ENCODE results near the gene LAMC2.

The LAMC2 gene

DNA sequence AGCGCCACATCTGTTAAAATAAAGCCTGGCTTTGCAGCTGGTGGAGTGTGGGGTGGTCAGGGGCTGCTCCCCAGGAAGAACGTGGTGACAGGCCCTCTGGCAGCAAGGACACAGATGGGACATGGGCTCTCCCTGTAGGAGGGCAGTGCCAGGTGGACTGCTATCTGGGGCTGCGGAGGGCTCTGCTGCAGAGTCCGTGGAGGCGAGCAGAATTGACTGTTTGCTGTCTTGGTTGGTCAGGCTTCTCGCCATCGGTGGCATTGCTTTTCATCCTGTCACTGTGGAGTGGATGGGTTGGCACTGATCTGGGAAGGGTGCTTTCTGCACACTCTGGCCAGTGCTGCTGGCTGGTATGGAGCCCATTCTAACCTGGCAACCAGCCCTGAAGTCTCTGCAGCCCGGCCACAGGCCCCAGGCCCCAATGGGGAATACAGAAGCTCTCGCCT, 103.0 kb downstream of the LAMC2 start:
- H2AFZ ChIP-seq (ENCODE audit: low read depth), result no peak overlapping the region
- H3K27me3 ChIP-seq (ENCODE audit: insufficient read depth, low read depth), result no peaks in the 10 kb centered on the region
- no peak overlapping the region for H3K4me2 ChIP-seq
- no peaks in the 10 kb centered on the region for H4K20me1 ChIP-seq (ENCODE audit: insufficient read depth)
- no peak overlapping the region for H3K27ac ChIP-seq
- H3K4me3 ChIP-seq (IDR thresholded peaks at IDR 0.05; ENCODE audit: insufficient read depth, low read depth, low read length), result no peak overlapping the region
- no peaks in the 10 kb centered on the region for H3K4me1 ChIP-seq (ENCODE audit: low read depth, poor library complexity, severe bottlenecking)
- H3K9ac ChIP-seq, result no peak overlapping the region
- H3K36me3 ChIP-seq (ENCODE audit: insufficient read depth), result no peaks in the 10 kb centered on the region
- no peaks in the 10 kb centered on the region for H3K79me2 ChIP-seq (ENCODE audit: insufficient read depth, low read depth)
- no peak for TF ChIP-seq CTCF (conservative IDR thresholded peaks at IDR 0.05; ENCODE audit: low read depth, low read length)

- TF ChIP-seq CTCF (conservative IDR thresholded peaks at IDR 0.05; ENCODE audit: low read depth, low read length), result no peak
- Histone ChIP-seq H3K27ac (no peak overlapping the region), H3K36me3 (ENCODE audit: insufficient read depth) (no peaks in the 10 kb centered on the region), H3K4me3 (IDR thresholded peaks at IDR 0.05; ENCODE audit: insufficient read depth, low read depth, low read length) (no peak overlapping the region), H2AFZ (ENCODE audit: low read depth) (no peak overlapping the region), H3K4me2 (no peak overlapping the region), H3K9ac (no peak overlapping the region), H4K20me1 (ENCODE audit: insufficient read depth) (no peaks in the 10 kb centered on the region), H3K4me1 (ENCODE audit: low read depth, poor library complexity, severe bottlenecking) (no peaks in the 10 kb centered on the region), H3K27me3 (ENCODE audit: insufficient read depth, low read depth) (no peaks in the 10 kb centered on the region), H3K79me2 (ENCODE audit: insufficient read depth, low read depth) (no peaks in the 10 kb centered on the region)
Measured at GRCh38 chr1:183290628-183291027, 104.6 kb downstream of the LAMC2 start.

DNA sequence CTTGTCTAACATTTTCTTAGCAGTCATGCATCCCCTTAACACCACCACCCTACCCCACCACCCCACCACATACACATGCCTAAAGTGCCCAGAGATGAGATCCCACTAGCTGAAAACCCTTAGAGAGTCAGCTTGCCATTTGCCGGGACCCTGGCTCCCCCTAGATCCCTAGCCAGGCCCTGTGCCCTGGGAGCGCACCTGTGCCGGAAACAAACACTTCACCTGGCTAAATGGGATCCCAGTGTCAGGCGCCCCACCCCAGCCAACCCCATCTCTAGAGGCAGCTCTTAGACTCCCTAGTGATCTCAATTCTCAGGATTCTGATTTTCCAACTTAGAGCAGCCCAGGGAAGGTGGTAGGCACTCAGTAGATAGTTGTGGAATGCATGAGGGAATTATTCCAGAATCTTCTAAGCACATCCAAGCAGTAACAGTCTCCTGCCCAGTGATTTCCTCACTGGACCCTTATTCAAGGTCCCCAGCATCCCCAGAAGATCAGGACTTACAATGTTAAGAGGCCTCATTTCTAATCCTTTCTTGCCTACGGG, 105.2 kb downstream of the LAMC2 start:
- no peak overlapping the region for H3K27ac ChIP-seq

GRCh38 chr1:183291802-183292514, 105.9 kb downstream of the LAMC2 start:
- no peak overlapping the region for H3K4me2 ChIP-seq
- no peaks in the 10 kb centered on the region for H3K79me2 ChIP-seq (ENCODE audit: insufficient read depth, low read depth)
- no peak for TF ChIP-seq CTCF (conservative IDR thresholded peaks at IDR 0.05; ENCODE audit: low read depth, low read length)
- H3K4me1 ChIP-seq (ENCODE audit: low read depth, poor library complexity, severe bottlenecking), result no peaks in the 10 kb centered on the region
- H3K27me3 ChIP-seq (ENCODE audit: insufficient read depth, low read depth), result no peaks in the 10 kb centered on the region
- H3K4me3 ChIP-seq (IDR thresholded peaks at IDR 0.05; ENCODE audit: insufficient read depth, low read depth, low read length), result no peak overlapping the region
- H3K27ac ChIP-seq, result no peak overlapping the region
- H3K36me3 ChIP-seq (ENCODE audit: insufficient read depth), result no peaks in the 10 kb centered on the region
- no peaks in the 10 kb centered on the region for H4K20me1 ChIP-seq (ENCODE audit: insufficient read depth)
- no peak overlapping the region for H3K9ac ChIP-seq
- H2AFZ ChIP-seq (ENCODE audit: low read depth), result no peak overlapping the region

More for the DNA sequence above, 105.2 kb downstream of the LAMC2 start:
- no peaks in the 10 kb centered on the region for H3K27me3 ChIP-seq (ENCODE audit: insufficient read depth, low read depth)
- no peak overlapping the region for H3K9ac ChIP-seq
- H3K4me3 ChIP-seq (IDR thresholded peaks at IDR 0.05; ENCODE audit: insufficient read depth, low read depth, low read length), result no peak overlapping the region
- no peak overlapping the region for H2AFZ ChIP-seq (ENCODE audit: low read depth)
- no peaks in the 10 kb centered on the region for H3K36me3 ChIP-seq (ENCODE audit: insufficient read depth)
- H3K4me1 ChIP-seq (ENCODE audit: low read depth, poor library complexity, severe bottlenecking), result no peaks in the 10 kb centered on the region
- H3K4me2 ChIP-seq, result no peak overlapping the region
- H4K20me1 ChIP-seq (ENCODE audit: insufficient read depth), result no peaks in the 10 kb centered on the region
- no peak for TF ChIP-seq CTCF (conservative IDR thresholded peaks at IDR 0.05; ENCODE audit: low read depth, low read length)
- no peaks in the 10 kb centered on the region for H3K79me2 ChIP-seq (ENCODE audit: insufficient read depth, low read depth)

Measured in KMS-11 (cell line).